ENCODE results near the gene MAEA. TPM values are rescaled to one million over a fixed set of nuclear protein-coding genes. Genes with fewer than 3 reads are reported as not detected.

Gene MAEA
- total and polyA plus RNA-seq, 9 of the 15 experiments (the other 6 are each of a cell fraction or from before 2014, with no cell fraction given) = 2.1 to 86.5 (median 45.0) TPM

DNA sequence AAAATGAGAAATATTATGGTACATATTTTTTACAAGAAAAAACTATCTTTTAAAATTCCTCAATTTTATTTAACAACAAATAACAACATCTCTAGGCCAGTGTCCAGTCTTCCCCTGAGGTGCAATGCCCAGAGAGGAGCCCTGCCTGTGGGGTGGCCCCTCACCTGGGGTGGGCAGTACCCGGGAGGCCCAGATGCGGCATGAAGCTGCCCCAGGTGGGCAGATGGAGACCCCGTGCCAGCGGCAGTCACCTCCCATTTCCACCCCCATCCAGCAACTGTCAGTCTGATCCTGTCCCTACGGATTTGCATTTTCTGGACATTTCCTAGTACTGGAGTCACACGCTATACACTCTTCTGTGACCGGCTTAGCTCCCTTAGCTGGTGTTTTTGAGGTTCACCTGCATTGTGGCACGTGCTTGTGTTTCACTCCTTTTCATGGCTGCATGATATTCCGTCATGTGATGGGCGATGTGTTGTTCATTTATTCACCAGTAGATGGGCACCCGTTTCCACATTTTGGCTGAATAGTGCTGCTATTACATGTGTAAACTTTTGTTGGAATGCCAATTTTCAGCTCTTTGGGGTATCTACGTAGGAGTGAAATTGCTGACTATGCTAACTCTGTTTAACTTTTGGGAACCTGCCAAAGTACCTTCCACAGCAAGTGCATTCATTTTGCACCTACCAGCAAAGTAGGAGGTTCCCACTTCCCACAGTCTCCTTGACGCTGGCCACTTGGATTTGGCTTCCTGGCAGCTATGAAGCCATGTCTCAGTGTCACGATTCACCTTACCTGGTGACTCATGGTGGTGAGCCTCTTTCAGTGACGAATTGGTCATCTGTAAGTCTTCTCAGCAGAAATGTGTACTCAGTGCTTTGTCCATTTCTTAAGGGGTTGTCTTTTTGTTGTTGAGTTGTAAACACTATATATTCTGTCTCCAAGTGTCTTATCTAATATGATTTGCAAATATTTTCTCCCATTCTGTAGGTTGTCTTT is 11.7 kb upstream of the MAEA start:
- Histone ChIP-seq H3K36me3 (ENCODE audit: control insufficient read depth, insufficient read depth, low read length) (no peaks in the 10 kb centered on the region), H3K27me3 (ENCODE audit: control insufficient read depth in 2 of 2, insufficient read depth in 2 of 2, low read length in 2 of 2) (peaks cover 15 to 42% of the 10 kb centered on the region in 2 experiments), H2AFZ (ENCODE audit: low read depth, low read length) (no peak overlapping the region), H3K9ac (ENCODE audit: insufficient read depth in 1 of 2, low read depth in 2 of 2, low read length in 2 of 2) (no peak overlapping the region), H3K27ac (ENCODE audit: extremely low read depth, low read depth, low read length) (no peak overlapping the region), H3K4me1 (replicated peaks in 1 of 2; ENCODE audit: control insufficient read depth in 2 of 2, insufficient read depth in 2 of 2, low read length in 2 of 2) (no peaks in the 10 kb centered on the region), H3K9me1 (ENCODE audit: control insufficient read depth, insufficient read depth, low read length) (no peaks in the 10 kb centered on the region), H4K20me1 (replicated peaks; ENCODE audit: control insufficient read depth, insufficient read depth, low read length) (no peaks in the 10 kb centered on the region), H3K79me2 (ENCODE audit: control insufficient read depth, insufficient read depth, low read length) (no peaks in the 10 kb centered on the region), H3K9me3 (replicated peaks; ENCODE audit: control insufficient read depth, insufficient read depth, low read depth, low read length) (no peaks in the 10 kb centered on the region), H3K4me3 (no peak overlapping the region), H3K4me2 (ENCODE audit: insufficient read depth, low read length) (no peak overlapping the region)
- in situ Hi-C loops (cut with MboI) = no loop called here
- no peak for FAIRE-seq
- intact Hi-C loops (cut with micrococcal nuclease) = no loop called here
- no peak for DNase-seq (ENCODE audit: extremely low read depth in 1 of 4, low spot score in 3 of 4)
- ChIA-PET POLR2A (no interaction called here), CTCF (ENCODE audit: low intra/inter-chr PET ratio) (no interaction called here)
- 6% methylated on average over 14 of the region's 15 CpGs for WGBS (ENCODE audit: insufficient coverage, low coverage, missing lambda C conversion rate)
- no TSS peak for BruUV-seq (replicated peaks)
- ATAC-seq = no peak
- no peak for TF ChIP-seq KHSRP (IDR thresholded peaks at IDR 0.05)
- TF ChIP-seq TCF7 (IDR thresholded peaks at IDR 0.05; ENCODE audit: borderline replicate concordance) = no peak
- TF ChIP-seq CHD1 (IDR thresholded peaks at IDR 0.05; ENCODE audit: low read length) = no peak
- no peak for TF ChIP-seq FOXK2 (conservative IDR thresholded peaks at IDR 0.05 in 1 of 2, IDR thresholded peaks at IDR 0.05 in 1 of 2; ENCODE audit: low read depth in 2 of 2)
- no peak for TF ChIP-seq EGR1 (conservative IDR thresholded peaks at IDR 0.05)
- TF ChIP-seq DPF2 (IDR thresholded peaks at IDR 0.05) = no peak
- TF ChIP-seq, protein P1, sequence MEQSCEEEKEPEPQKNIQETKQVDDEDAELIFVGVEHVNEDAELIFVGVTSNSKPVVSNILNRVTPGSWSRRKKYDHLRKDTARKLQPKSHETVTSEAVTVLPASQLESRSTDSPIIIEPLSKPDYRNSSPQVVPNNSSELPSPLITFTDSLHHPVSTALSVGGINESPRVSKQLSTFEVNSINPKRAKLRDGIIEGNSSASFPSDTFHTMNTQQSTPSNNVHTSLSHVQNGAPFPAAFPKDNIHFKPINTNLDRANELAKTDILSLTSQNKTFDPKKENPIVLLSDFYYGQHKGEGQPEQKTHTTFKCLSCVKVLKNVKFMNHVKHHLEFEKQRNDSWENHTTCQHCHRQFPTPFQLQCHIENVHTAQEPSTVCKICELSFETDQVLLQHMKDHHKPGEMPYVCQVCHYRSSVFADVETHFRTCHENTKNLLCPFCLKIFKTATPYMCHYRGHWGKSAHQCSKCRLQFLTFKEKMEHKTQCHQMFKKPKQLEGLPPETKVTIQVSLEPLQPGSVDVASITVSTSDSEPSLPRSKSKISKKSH (CRISPR knock-in tag; IDR thresholded peaks at IDR 0.05) = no peak
- TF ChIP-seq MAFF (IDR thresholded peaks at IDR 0.05; ENCODE audit: low read length) = peak; percentile 72
- TF ChIP-seq RBM25 (IDR thresholded peaks at IDR 0.05; ENCODE audit: low read depth, low read length, severe bottlenecking) = peak; percentile 15
- peak; percentile 71 for TF ChIP-seq MAFG (tag; conservative IDR thresholded peaks at IDR 0.05)
- TF ChIP-seq NR2C2 (CRISPR knock-in tag; IDR thresholded peaks at IDR 0.05) = no peak
- TF ChIP-seq NR2C2 (tag; IDR thresholded peaks at IDR 0.05) = no peak
- no peak for TF ChIP-seq SFPQ (IDR thresholded peaks at IDR 0.05; ENCODE audit: low read depth, low read length)
- peak; percentile 81 for TF ChIP-seq MITF (IDR thresholded peaks at IDR 0.05)
- TF ChIP-seq ZNF146 (CRISPR knock-in tag; IDR thresholded peaks at IDR 0.05; ENCODE audit: unreplicated experiment) = peak; percentile 99
